ENCODE data around the gene NR1D2. TPM values are rescaled to one million over a fixed set of nuclear protein-coding genes. Genes with fewer than 3 reads are reported as not detected.

NR1D2 gene
- 15.1 and 44.4 TPM in 2 replicates for total RNA-seq

DNA sequence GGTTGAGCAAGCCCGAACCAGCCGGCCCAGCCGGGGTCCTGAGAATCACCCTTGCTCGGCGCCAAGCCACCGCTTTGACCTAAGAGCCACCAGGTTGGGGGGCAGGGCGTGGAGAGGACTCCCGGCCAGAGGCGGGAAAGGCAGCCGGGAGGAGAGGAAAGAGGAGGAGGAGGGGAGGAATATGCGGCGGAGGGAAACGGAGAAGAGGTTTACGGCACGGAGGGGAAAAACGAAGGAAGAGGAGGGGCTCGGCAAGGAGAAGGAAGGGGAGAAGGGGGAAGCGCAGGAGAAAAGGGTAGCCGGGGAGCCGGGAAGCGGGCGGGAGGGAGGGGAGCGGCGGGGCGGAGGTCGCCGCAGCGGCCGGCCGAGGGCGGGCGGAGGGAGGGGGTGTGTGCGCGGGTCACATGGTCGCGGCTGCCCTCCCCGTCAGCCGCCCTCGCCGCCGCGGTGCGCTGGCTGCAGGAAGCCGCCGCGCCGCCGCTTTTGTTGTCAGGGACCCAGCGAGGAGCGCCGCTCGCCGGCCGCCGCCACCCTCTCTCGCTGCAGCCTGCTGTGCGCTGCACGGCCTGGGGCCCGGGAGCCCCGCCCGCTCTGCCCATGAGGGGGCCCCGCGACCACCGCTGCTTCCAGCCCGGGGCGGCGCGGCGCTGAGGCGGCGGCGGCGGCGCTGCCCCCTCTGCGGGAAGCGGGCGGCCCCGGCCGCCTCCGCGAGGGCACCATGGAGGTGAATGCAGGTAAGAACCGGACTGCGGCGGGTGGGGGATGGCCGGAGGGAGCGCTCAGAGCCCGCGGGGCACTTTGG lies at the start of gene NR1D2:
Gene NR1D2, plus strand, starts transcription at position 426 of the 802 bp plus-strand sequence. Its CDS starts 293 bp downstream, at position 719.

DNA sequence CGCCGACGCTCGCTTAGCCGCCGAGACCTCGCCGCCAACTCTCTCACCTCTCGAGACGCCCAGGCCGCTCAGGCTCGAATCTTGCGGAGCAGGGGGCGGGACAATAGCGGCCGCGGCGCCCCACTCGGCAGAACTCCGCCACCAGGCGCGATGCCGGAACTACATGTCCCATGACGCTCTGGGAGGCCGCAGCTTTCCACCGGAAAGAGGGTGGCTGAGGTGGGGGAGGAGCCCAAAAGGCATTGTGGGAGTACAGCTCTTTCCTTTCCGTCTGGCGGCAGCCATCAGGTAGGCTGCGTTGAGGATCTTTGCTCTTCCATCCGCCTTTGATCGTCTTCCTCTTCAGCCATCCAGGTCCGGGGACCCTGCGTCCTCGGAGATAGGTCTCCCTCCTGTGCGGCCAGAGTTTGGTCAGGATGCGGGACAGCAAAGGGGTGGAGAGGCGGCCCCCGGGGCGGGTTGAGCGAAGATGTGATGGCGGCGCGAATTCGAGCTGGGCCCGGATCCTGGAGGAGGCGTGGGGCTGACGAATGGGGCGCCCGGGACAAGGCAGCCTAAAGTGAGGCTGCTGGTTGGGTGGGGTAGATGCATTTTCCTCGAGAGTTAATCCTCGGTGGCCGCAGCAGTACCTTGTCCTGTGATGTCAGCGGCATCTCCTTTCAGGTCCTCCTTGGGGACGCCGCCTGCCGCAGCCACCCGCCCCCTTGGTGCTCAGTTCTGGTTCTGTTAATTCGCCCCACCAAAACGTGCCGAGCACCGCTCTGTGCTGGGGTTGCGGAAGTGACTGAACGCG lies 28.0 kb upstream of the NR1D2 start, which contains the start of the genes NKIRAS1 and RPL15:
Gene NKIRAS1, minus strand, starts transcription at position 105 of the 793 bp plus-strand sequence. CDS start 6,086 bp downstream, outside the sequence.
Gene RPL15, plus strand, starts transcription at position 247 of the 793 bp plus-strand sequence. CDS start 728 bp downstream, outside the sequence.

Other genes starting within 250 kb of the NR1D2 start
- 80.1 and 114 TPM in 2 replicates for gene UBE2E1, start 139.3 kb upstream of the NR1D2 start, total RNA-seq
- 4.7 and 8.1 TPM in 2 replicates for gene NKIRAS1, start 28.3 kb upstream of the NR1D2 start, total RNA-seq
- 1,706 and 1,853 TPM in 2 replicates for gene RPL15, start 28.2 kb upstream of the NR1D2 start, total RNA-seq